Vagina (tissue), 2 donors: ENCODE results near the gene PPP2R5E. TPM values are rescaled to one million over a fixed set of nuclear protein-coding genes. Genes with fewer than 3 reads are reported as not detected.

ENCODE experiments used
- DNase-seq, 2 donors: peaks; one replicate each; pipeline ENCODE4 v3.0.0-alpha.2; 2017; ENCODE audit errors: extremely low spot score in 2 of 2
- H3K27ac ChIP-seq: fragments of 200-600 bp; sonication (generic); one replicate; pipeline ENCODE4 v1.5.1; 2019
- H3K27me3 ChIP-seq: fragments of 200-600 bp; sonication (generic); one replicate; pipeline ENCODE4 v1.5.1; 2019
- H3K36me3 ChIP-seq, 2 donors: fragments of 200-600 bp; sonication (generic); one replicate each; pipeline ENCODE4 v1.5.1; 2017 to 2019
- H3K4me1 ChIP-seq: fragments of 200-600 bp; sonication (generic); one replicate; pipeline ENCODE4 v1.5.1; 2019
- H3K4me3 ChIP-seq, 2 donors: fragments of 200-600 bp; sonication (generic); 1 replicate in 1 of 2; 2 replicates in 1 of 2; pipeline ENCODE4 v1.5.1; 2016 to 2019
- H3K9me3 ChIP-seq: fragments of 200-600 bp; sonication (generic); one replicate; pipeline ENCODE4 v1.5.1; 2019
- POLR2A ChIP-seq, 2 donors: fragments of 450-650 bp; IDR thresholded peaks; one replicate each; pipeline ENCODE4 v1.6.1; 2017; ENCODE audit warnings: antibody characterized with exemption in 2 of 2, mild to moderate bottlenecking in 2 of 2, moderate library complexity in 2 of 2
- POLR2AphosphoS5 ChIP-seq, 2 donors: sonication (generic); formaldehyde crosslinking; IDR thresholded peaks; one replicate each; pipeline ENCODE4 v1.9.0; 2017; ENCODE audit warnings: antibody characterized with exemption in 2 of 2, mild to moderate bottlenecking in 2 of 2, low read depth in 1 of 2; ENCODE audit not compliant: insufficient read depth in 1 of 2
- intact Hi-C: fragments of 100-400 bp; cut with DNase I; formaldehyde crosslinking; loops from one replicate; pipeline ENCODE4 v1.15.1; 2023
- total RNA-seq: library from RNA; depleted of rRNA; stranded (reverse); fragments of >200 nt; gene quantifications from one replicate; pipeline ENCODE4 v1.2.3, GENCODE V29; 2016
- TF ChIP-seq, protein P1 (sequence below), 3 experiments: fragments of 450-650 bp in 2 of 3; fragments of 200-600 bp in 1 of 3; sonication (generic) in 1 of 3; IDR thresholded peaks; one replicate each; pipeline ENCODE4 v1.5.1; 2017 to 2019; ENCODE audit warnings: antibody characterized with exemption in 3 of 3, mild to moderate bottlenecking in 2 of 3, moderate library complexity in 2 of 3

Gene PPP2R5E
- total RNA-seq, 1 donor from 2014 or later: 22.6 TPM

DNA sequence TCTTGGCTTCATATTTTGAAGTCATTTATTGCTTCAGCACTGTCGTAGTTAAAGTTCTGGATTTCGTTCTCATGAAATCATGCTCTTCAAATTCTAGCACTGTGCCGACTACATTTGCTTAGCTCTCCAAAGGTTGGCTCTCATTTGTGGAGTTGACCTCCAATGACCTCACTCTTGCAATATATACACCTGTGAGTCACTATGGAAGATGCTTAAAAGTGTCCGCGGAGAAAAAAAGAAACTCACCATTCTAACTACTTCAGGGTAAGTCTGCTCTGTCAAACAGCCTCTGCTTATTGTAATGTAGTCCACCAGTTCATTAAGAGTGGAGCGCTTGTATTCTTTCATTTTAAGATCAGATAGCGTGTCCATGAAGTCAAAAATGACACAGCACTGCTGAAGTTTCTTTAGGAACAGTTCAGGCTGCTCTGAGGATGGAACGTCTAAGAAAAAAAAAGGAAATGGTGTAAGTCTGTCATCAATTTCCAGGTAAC is 89.7 kb downstream of the PPP2R5E start:
- H3K4me3 ChIP-seq: no peak overlapping the region
- peaks cover 17% of the 10 kb centered on the region for H3K4me1 ChIP-seq
- no peak for DNase-seq
- no peaks in the 10 kb centered on the region for H3K36me3 ChIP-seq
- H3K9me3 ChIP-seq: no peaks in the 10 kb centered on the region
- TF ChIP-seq, protein P1, sequence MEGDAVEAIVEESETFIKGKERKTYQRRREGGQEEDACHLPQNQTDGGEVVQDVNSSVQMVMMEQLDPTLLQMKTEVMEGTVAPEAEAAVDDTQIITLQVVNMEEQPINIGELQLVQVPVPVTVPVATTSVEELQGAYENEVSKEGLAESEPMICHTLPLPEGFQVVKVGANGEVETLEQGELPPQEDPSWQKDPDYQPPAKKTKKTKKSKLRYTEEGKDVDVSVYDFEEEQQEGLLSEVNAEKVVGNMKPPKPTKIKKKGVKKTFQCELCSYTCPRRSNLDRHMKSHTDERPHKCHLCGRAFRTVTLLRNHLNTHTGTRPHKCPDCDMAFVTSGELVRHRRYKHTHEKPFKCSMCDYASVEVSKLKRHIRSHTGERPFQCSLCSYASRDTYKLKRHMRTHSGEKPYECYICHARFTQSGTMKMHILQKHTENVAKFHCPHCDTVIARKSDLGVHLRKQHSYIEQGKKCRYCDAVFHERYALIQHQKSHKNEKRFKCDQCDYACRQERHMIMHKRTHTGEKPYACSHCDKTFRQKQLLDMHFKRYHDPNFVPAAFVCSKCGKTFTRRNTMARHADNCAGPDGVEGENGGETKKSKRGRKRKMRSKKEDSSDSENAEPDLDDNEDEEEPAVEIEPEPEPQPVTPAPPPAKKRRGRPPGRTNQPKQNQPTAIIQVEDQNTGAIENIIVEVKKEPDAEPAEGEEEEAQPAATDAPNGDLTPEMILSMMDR (IDR thresholded peaks at IDR 0.05): no peak
- no peak for TF ChIP-seq POLR2A (IDR thresholded peaks at IDR 0.05)
- no peak for TF ChIP-seq POLR2AphosphoS5 (IDR thresholded peaks at IDR 0.05; ENCODE audit: insufficient read depth in 1 of 2, low read depth in 1 of 2)
- no peaks in the 10 kb centered on the region for H3K27me3 ChIP-seq
- intact Hi-C loops: no loop called here
- H3K27ac ChIP-seq: no peak overlapping the region

DNA sequence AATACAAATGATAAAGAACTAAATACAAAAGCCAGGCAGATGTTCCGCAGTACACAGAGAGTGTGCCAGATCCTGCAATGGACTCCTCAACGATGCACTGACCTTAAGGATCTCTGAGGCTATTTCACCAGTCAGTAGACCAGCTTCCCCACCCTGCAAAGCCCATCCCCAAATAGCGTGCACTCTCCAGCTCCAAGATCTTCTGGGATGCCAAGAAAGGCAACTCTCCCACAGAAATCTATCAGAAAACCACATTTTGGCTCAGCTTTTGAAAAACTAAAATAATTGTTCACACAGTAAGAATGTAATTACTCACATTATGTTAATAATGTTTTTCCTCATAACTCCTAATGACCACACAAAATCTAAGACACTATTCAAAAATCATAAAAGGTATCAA is 90.4 kb downstream of the PPP2R5E start:
- no peak for DNase-seq

DNA sequence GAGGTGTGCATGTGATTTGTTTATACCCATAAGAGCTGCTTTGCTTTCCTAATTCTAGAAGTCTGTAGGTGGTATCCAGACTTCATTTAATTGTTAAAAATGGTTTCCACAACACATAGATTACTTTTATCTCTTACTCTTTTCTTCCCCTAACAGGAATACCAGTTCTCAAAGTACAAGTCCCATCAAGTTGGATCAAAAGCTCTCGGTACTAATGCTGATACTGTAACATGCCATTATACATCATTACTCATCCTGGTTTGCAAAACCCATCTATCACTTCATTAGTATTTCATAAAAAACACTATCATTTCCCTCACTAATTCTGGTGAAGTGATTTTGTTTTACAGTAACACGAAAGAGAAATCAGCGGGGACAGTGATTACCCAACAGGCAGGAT is 94.3 kb downstream of the PPP2R5E start:
- Histone ChIP-seq H3K36me3 (no peaks in the 10 kb centered on the region), H3K4me3 (no peak overlapping the region), H3K27me3 (no peaks in the 10 kb centered on the region), H3K9me3 (no peaks in the 10 kb centered on the region), H3K27ac (no peak overlapping the region), H3K4me1 (peaks cover 5% of the 10 kb centered on the region)
- no peak for DNase-seq
- intact Hi-C loops: no loop called here
- TF ChIP-seq POLR2A (IDR thresholded peaks at IDR 0.05) (no peak), POLR2AphosphoS5 (IDR thresholded peaks at IDR 0.05; ENCODE audit: insufficient read depth in 1 of 2, low read depth in 1 of 2) (no peak)
- TF ChIP-seq, protein P1 (IDR thresholded peaks at IDR 0.05): no peak

More for the DNA sequence above, 90.4 kb downstream of the PPP2R5E start:
- Histone ChIP-seq H3K9me3 (no peaks in the 10 kb centered on the region), H3K36me3 (no peaks in the 10 kb centered on the region), H3K27ac (no peak overlapping the region), H3K4me3 (no peak overlapping the region), H3K4me1 (peaks cover 17% of the 10 kb centered on the region), H3K27me3 (no peaks in the 10 kb centered on the region)
- intact Hi-C loops: no loop called here
- TF ChIP-seq, protein P1 (IDR thresholded peaks at IDR 0.05): no peak
- TF ChIP-seq POLR2A (IDR thresholded peaks at IDR 0.05): no peak
- no peak for TF ChIP-seq POLR2AphosphoS5 (IDR thresholded peaks at IDR 0.05; ENCODE audit: insufficient read depth in 1 of 2, low read depth in 1 of 2)

DNA sequence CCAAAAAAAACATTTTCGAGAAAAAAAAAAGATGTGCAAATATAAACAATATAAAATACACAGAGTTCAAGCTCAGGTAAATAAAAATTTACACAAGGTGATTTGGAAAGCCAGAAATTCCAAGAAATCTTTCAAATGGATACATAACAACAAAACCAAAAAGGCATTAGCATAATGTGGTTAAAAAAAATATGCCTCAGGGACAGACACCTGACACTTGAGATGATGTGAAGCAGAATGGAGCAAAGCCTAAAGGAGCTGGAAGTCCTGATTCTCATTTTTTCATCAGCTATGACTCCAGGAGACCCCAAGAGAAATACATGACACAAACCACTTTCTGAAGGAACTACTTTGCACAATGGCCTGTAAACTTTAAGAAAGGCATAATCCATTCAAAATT is 98.6 kb downstream of the PPP2R5E start:
- H3K27me3 ChIP-seq: no peaks in the 10 kb centered on the region
- H3K9me3 ChIP-seq: no peaks in the 10 kb centered on the region
- H3K4me1 ChIP-seq: no peaks in the 10 kb centered on the region
- no peak overlapping the region for H3K4me3 ChIP-seq
- intact Hi-C loops: no loop called here
- no peak overlapping the region for H3K27ac ChIP-seq
- H3K36me3 ChIP-seq: no peaks in the 10 kb centered on the region
- TF ChIP-seq, protein P1 (IDR thresholded peaks at IDR 0.05): no peak
- TF ChIP-seq POLR2AphosphoS5 (IDR thresholded peaks at IDR 0.05; ENCODE audit: insufficient read depth in 1 of 2, low read depth in 1 of 2) (no peak), POLR2A (IDR thresholded peaks at IDR 0.05) (no peak)
- DNase-seq: no peak

DNA sequence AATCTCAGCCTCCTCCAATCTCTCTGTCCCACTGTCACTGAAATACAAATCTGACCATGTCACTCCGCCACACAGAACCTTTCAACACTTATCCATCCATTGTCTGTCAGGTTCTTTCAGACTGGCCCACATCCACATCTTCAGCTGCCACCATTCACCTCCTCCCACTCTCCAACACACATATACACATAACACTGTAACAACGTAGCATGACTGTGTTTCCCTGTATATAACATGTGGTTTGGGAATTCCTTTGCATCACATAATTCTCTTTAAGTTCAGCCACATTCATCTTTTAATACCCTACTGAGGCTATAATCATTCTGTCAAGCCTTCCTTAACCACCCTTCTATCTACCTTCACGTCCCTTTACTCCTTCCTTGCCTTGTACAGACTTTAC is 99.2 kb downstream of the PPP2R5E start:
- DNase-seq: no peak
- Histone ChIP-seq H3K4me1 (no peaks in the 10 kb centered on the region), H3K4me3 (no peak overlapping the region), H3K27me3 (no peaks in the 10 kb centered on the region), H3K36me3 (no peaks in the 10 kb centered on the region), H3K9me3 (no peaks in the 10 kb centered on the region), H3K27ac (no peak overlapping the region)
- TF ChIP-seq POLR2AphosphoS5 (IDR thresholded peaks at IDR 0.05; ENCODE audit: insufficient read depth in 1 of 2, low read depth in 1 of 2) (no peak), POLR2A (IDR thresholded peaks at IDR 0.05) (no peak)
- TF ChIP-seq, protein P1 (IDR thresholded peaks at IDR 0.05): no peak
- intact Hi-C loops: no loop called here
